K562 (cell line): ENCODE data around the gene SNX19. TPM values are rescaled to one million over a fixed set of nuclear protein-coding genes. Genes with fewer than 3 reads are reported as not detected.

Experiments
- BRF1 ChIP-seq: IDR thresholded peaks from 3 replicates; pipeline ENCODE4 v1.6.1; 2011; ENCODE audit warnings: borderline replicate concordance, mild to moderate bottlenecking; ENCODE audit not compliant: insufficient read length; ENCODE audit errors: extremely low read depth
- CAMTA2 ChIP-seq: fragments of 250-450 bp; sonication (Bioruptor Pico); conservative IDR thresholded peaks from 2 replicates; pipeline ENCODE4 v1.5.1; 2022
- CBFA2T2 ChIP-seq: fragments of 450-650 bp; conservative IDR thresholded peaks from 2 replicates; pipeline ENCODE4 v1.6.1; 2017; ENCODE audit warnings: mild to moderate bottlenecking
- EHMT2 ChIP-seq: fragments of 450-650 bp; IDR thresholded peaks from 2 replicates; pipeline ENCODE4 v1.6.1; 2018; ENCODE audit warnings: antibody characterized with exemption
- ELF1 ChIP-seq: fragments of 200-800 bp; sonication (Bioruptor generic); IDR thresholded peaks from 2 replicates; pipeline ENCODE4 v1.6.1; 2016; ENCODE audit warnings: missing genetic modification characterization, missing compliant biosample characterization
- ETV6 ChIP-seq, 3 experiments: fragments of 150-350 bp in 1 of 3; sonication (generic) in 1 of 3; formaldehyde crosslinking in 1 of 3; IDR thresholded peaks; 2 replicates each; pipeline versions ENCODE4 v1.6.1 to v1.8.0; 2014 to 2022; ENCODE audit warnings: borderline replicate concordance in 2 of 3, low read depth in 2 of 3, antibody characterized with exemption in 1 of 3, low read length in 1 of 3, mild to moderate bottlenecking in 1 of 3, missing genetic modification reagents in 1 of 3
- GABPB1 ChIP-seq: sonication (generic); formaldehyde crosslinking; IDR thresholded peaks from 2 replicates; pipeline ENCODE4 v1.8.0; 2022; ENCODE audit warnings: mild to moderate bottlenecking, missing genetic modification reagents
- HDGF ChIP-seq: fragments of 450-650 bp; IDR thresholded peaks from 2 replicates; pipeline ENCODE4 v1.6.1; 2016
- PCBP1 ChIP-seq: fragments of 200-400 bp; formaldehyde crosslinking; IDR thresholded peaks from 2 replicates; pipeline ENCODE4 v1.6.1; 2018; ENCODE audit warnings: mild to moderate bottlenecking, low read depth, low read length; ENCODE audit not compliant: poor library complexity, severe bottlenecking
- SMAD2 ChIP-seq: fragments of 150-350 bp; IDR thresholded peaks from 2 replicates; pipeline ENCODE4 v1.6.1; 2014; ENCODE audit warnings: low read depth, mild to moderate bottlenecking, low read length
- TCFL5 ChIP-seq: fragments of 250-450 bp; sonication (Bioruptor Pico); conservative IDR thresholded peaks from 2 replicates; pipeline ENCODE4 v1.6.1; 2021; ENCODE audit warnings: mild to moderate bottlenecking, moderate library complexity, matching md5 sums
- polyA plus RNA-seq, 8 experiments: library from polyadenylated mRNA; depleted of rRNA in 4 of 8; stranded (reverse) in 5 of 8; unstranded in 3 of 8; fragments of >200 nt; fragmentation: Nextera tagmentation in 2 of 8; fragmentation: Illumina TruSeq in 1 of 8; extraction: Ambion mirVana in 2 of 8; extraction: Trizol in 1 of 8; gene quantifications; 2 replicates each; pipeline versions ENCODE4 v1.2.1 to v1.2.3, GENCODE V29; 2011 to 2014; ENCODE audit warnings: inconsistent platforms in 1 of 8, missing spikeins in 1 of 8
- total RNA-seq, 7 experiments: library from RNA; depleted of rRNA in 6 of 7; stranded (reverse); fragments of >200 nt in 6 of 7; fragmentation: Illumina TruSeq in 2 of 7; extraction: Trizol in 2 of 7; gene quantifications; 2 replicates each; pipeline versions ENCODE4 v1.2.1 to v1.2.3, GENCODE V29; 2011 to 2021; ENCODE audit warnings: low replicate concordance in 1 of 7
- TF ChIP-seq, protein P1 (sequence below): sonication (generic); formaldehyde crosslinking; IDR thresholded peaks from 2 replicates; pipeline ENCODE4 v1.8.1; 2023; ENCODE audit warnings: missing genetic modification reagents, mild to moderate bottlenecking, borderline replicate concordance
- TF ChIP-seq, protein P2 (sequence below): sonication (generic); formaldehyde crosslinking; IDR thresholded peaks from 2 replicates; pipeline ENCODE4 v1.8.0; 2022; ENCODE audit warnings: mild to moderate bottlenecking, missing genetic modification reagents
- TF ChIP-seq, protein P3 (sequence below): fragments of 450-650 bp; IDR thresholded peaks from 2 replicates; pipeline ENCODE4 v1.7.1; 2018; ENCODE audit warnings: mild to moderate bottlenecking, low read depth; ENCODE audit not compliant: partially characterized antibody

Gene SNX19
- total and polyA plus RNA-seq, 9 of the 15 experiments (the other 6 are each of a cell fraction or from before 2014, with no cell fraction given), result 2.2 to 31.3 (median 19.6) TPM

DNA sequence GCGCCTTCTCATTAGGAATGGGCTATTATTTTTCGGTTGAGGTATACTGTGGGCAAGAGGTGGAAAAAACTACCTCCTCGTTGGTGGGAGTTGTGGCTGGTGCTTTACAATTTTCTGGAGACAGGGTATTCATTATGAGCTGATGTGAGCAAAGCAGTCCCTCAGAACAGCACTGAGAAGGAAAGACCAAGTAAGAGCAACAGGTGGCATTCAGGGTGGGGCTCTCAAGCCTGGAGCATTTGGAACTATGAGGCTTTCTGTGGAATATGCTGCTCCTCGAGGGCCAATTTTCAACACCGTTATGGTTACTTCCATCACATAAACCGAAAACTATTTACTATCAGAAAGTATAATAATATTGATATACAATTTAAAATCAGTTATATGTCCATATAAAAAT is 3.7 kb downstream of the SNX19 start (continued):
- TF ChIP-seq, protein P1, sequence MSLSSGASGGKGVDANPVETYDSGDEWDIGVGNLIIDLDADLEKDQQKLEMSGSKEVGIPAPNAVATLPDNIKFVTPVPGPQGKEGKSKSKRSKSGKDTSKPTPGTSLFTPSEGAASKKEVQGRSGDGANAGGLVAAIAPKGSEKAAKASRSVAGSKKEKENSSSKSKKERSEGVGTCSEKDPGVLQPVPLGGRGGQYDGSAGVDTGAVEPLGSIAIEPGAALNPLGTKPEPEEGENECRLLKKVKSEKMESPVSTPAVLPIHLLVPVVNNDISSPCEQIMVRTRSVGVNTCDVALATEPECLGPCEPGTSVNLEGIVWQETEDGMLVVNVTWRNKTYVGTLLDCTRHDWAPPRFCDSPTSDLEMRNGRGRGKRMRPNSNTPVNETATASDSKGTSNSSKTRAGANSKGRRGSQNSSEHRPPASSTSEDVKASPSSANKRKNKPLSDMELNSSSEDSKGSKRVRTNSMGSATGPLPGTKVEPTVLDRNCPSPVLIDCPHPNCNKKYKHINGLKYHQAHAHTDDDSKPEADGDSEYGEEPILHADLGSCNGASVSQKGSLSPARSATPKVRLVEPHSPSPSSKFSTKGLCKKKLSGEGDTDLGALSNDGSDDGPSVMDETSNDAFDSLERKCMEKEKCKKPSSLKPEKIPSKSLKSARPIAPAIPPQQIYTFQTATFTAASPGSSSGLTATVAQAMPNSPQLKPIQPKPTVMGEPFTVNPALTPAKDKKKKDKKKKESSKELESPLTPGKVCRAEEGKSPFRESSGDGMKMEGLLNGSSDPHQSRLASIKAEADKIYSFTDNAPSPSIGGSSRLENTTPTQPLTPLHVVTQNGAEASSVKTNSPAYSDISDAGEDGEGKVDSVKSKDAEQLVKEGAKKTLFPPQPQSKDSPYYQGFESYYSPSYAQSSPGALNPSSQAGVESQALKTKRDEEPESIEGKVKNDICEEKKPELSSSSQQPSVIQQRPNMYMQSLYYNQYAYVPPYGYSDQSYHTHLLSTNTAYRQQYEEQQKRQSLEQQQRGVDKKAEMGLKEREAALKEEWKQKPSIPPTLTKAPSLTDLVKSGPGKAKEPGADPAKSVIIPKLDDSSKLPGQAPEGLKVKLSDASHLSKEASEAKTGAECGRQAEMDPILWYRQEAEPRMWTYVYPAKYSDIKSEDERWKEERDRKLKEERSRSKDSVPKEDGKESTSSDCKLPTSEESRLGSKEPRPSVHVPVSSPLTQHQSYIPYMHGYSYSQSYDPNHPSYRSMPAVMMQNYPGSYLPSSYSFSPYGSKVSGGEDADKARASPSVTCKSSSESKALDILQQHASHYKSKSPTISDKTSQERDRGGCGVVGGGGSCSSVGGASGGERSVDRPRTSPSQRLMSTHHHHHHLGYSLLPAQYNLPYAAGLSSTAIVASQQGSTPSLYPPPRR (CRISPR knock-in tag), result no peak
- no peak for TF ChIP-seq EHMT2
- TF ChIP-seq BRF1, result no peak
- no peak for TF ChIP-seq ETV6 (IDR thresholded peaks at IDR 0.05; ENCODE audit: borderline replicate concordance in 1 of 2, low read depth in 2 of 2, low read length in 1 of 2)
- no peak for TF ChIP-seq ETV6 (CRISPR knock-in tag; IDR thresholded peaks at IDR 0.05; ENCODE audit: borderline replicate concordance)
- TF ChIP-seq CAMTA2 (CRISPR knock-in tag), result no peak
- TF ChIP-seq GABPB1 (CRISPR knock-in tag), result no peak
- no peak for TF ChIP-seq HDGF
- TF ChIP-seq, protein P2, sequence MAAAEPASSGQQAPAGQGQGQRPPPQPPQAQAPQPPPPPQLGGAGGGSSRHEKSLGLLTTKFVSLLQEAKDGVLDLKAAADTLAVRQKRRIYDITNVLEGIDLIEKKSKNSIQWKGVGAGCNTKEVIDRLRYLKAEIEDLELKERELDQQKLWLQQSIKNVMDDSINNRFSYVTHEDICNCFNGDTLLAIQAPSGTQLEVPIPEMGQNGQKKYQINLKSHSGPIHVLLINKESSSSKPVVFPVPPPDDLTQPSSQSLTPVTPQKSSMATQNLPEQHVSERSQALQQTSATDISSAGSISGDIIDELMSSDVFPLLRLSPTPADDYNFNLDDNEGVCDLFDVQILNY (CRISPR knock-in tag), result no peak
- TF ChIP-seq PCBP1, result no peak
- no peak for TF ChIP-seq ELF1
- TF ChIP-seq, protein P3, sequence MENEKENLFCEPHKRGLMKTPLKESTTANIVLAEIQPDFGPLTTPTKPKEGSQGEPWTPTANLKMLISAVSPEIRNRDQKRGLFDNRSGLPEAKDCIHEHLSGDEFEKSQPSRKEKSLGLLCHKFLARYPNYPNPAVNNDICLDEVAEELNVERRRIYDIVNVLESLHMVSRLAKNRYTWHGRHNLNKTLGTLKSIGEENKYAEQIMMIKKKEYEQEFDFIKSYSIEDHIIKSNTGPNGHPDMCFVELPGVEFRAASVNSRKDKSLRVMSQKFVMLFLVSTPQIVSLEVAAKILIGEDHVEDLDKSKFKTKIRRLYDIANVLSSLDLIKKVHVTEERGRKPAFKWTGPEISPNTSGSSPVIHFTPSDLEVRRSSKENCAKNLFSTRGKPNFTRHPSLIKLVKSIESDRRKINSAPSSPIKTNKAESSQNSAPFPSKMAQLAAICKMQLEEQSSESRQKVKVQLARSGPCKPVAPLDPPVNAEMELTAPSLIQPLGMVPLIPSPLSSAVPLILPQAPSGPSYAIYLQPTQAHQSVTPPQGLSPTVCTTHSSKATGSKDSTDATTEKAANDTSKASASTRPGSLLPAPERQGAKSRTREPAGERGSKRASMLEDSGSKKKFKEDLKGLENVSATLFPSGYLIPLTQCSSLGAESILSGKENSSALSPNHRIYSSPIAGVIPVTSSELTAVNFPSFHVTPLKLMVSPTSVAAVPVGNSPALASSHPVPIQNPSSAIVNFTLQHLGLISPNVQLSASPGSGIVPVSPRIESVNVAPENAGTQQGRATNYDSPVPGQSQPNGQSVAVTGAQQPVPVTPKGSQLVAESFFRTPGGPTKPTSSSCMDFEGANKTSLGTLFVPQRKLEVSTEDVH, result no peak
- TF ChIP-seq TCFL5 (CRISPR knock-in tag), result no peak
- no peak for TF ChIP-seq CBFA2T2
- no peak for TF ChIP-seq SMAD2
